Measurements from ENCODE around the gene ZBTB7C. TPM values are rescaled to one million over a fixed set of nuclear protein-coding genes. Genes with fewer than 3 reads are reported as not detected.

Gene ZBTB7C
- total and polyA plus RNA-seq, 10 of the 15 experiments (the other 5 are each of a cell fraction or from before 2014, with no cell fraction given): under 0.01 to 0.08 (median 0.01) TPM; not detected in 7

- no peak for TF ChIP-seq CEBPB (IDR thresholded peaks at IDR 0.05; ENCODE audit: borderline replicate concordance in 1 of 2, low read depth in 2 of 2, low read length in 2 of 2)
- no peak for TF ChIP-seq USF1 (IDR thresholded peaks at IDR 0.05; ENCODE audit: borderline replicate concordance, extremely low read length, insufficient read depth, low read depth, low read length)
- no peak for TF ChIP-seq NRF1 (conservative IDR thresholded peaks at IDR 0.05; ENCODE audit: low read depth, low read length)
- no peak for TF ChIP-seq BACH1 (IDR thresholded peaks at IDR 0.05; ENCODE audit: borderline replicate concordance)
These were observed 32.2 kb downstream of the ZBTB7C start (continued) for GRCh38 chr18:48376934-48377333.

- Histone ChIP-seq H2AFZ (ENCODE audit: control insufficient read depth, low read depth, low read length) (no peak overlapping the region), H3K4me1 (ENCODE audit: control insufficient read depth, insufficient read depth, low read length) (peaks cover under 1% of the 10 kb centered on the region; the same call in 1 of the 2 replicates), H3K4me3 (no peak overlapping the region), H3K79me2 (ENCODE audit: control insufficient read depth, insufficient read depth, low read length) (no peaks in the 10 kb centered on the region), H3K27ac (ENCODE audit: control insufficient read depth, insufficient read depth) (no peak overlapping the region), H3K4me2 (ENCODE audit: control insufficient read depth, insufficient read depth) (no peak overlapping the region), H3K9ac (ENCODE audit: control insufficient read depth, insufficient read depth, low read length) (no peak overlapping the region), H3K27me3 (replicated peaks in 1 of 2; ENCODE audit: control insufficient read depth in 2 of 2, insufficient read depth in 2 of 2, low read length in 1 of 2) (peaks cover 1 to 3% of the 10 kb centered on the region in 2 experiments; a peak in 2 of 4 replicates), H3K36me3 (ENCODE audit: control insufficient read depth in 2 of 2, insufficient read depth in 2 of 2, low read length in 1 of 2) (no peaks in the 10 kb centered on the region), H4K20me1 (ENCODE audit: control insufficient read depth, insufficient read depth) (no peaks in the 10 kb centered on the region), H3K9me3 (replicated peaks; ENCODE audit: control insufficient read depth, insufficient read depth, low read length) (no peaks in the 10 kb centered on the region; the same call in 2 of the 3 replicates)
- no TSS peak for BruUV-seq (replicated peaks)
- RAD21 ChIA-PET (ENCODE audit: unreplicated experiment): no interaction called here
- FAIRE-seq: no peak
- CTCF ChIA-PET: no interaction called here
- SMC1A ChIA-PET (ENCODE audit: uncharacterized antibody, unreplicated experiment): no interaction called here
- no peak for DNase-seq (ENCODE audit: low read depth, low spot score)
- POLR2A ChIA-PET: no interaction called here
- WGBS (ENCODE audit: insufficient coverage, insufficient replicate concordance, low lambda C conversion rate, missing lambda C conversion rate): 29% methylated on average over 6 of the region's 6 CpGs
- intact Hi-C loops (cut with micrococcal nuclease; ENCODE audit: unreplicated experiment): no loop called here
- in situ Hi-C loops (cut with MboI): no loop called here
- no peak for ATAC-seq
- TF ChIP-seq FOS (IDR thresholded peaks at IDR 0.05; ENCODE audit: borderline replicate concordance, extremely low read depth, insufficient read length): no peak
- no peak for TF ChIP-seq ZNF24 (IDR thresholded peaks at IDR 0.05)
- TF ChIP-seq ATF3 (IDR thresholded peaks at IDR 0.05; ENCODE audit: borderline replicate concordance, extremely low read depth, low read depth, low read length): no peak
- TF ChIP-seq PAX8 (IDR thresholded peaks at IDR 0.05): no peak
These were observed 32.8 kb downstream of the ZBTB7C start for GRCh38 chr18:48376406-48376805.

Measured in GM12878 (cell line).